GM03348 (cell line): ENCODE data around the gene MADD.
"Not testable (repeated sequence)": the region's sequence is repeated elsewhere in the genome, so short reads cannot be mapped to it uniquely, and the experiment has no call there.

Source experiments
- DNase-seq: peaks from one replicate; pipeline ENCODE4 v3.0.0; 2012; ENCODE audit warnings: low spot score

MADD gene

GRCh38 chr11:47324520-47324919, 54.6 kb downstream of the MADD start:
- no peak for DNase-seq

- DNase-seq = no peak
Measured at GRCh38 chr11:47325271-47326041, 55.5 kb downstream of the MADD start.

- no peak for DNase-seq
Measured at GRCh38 chr11:47326198-47326597, 56.3 kb downstream of the MADD start.

GRCh38 chr11:47327025-47327424, 57.1 kb downstream of the MADD start:
- DNase-seq = no peak

- no peak for DNase-seq
Measured at GRCh38 chr11:47327949-47328348, 58.0 kb downstream of the MADD start.

GRCh38 chr11:47328449-47329390, 58.8 kb downstream of the MADD start:
- DNase-seq = no peak

GRCh38 chr11:47329431-47329986, 59.6 kb downstream of the MADD start:
- no peak for DNase-seq

GRCh38 chr11:47329987-47330931, 60.3 kb downstream of the MADD start:
- DNase-seq = no peak

GRCh38 chr11:47331454-47332302, 61.7 kb downstream of the MADD start:
- DNase-seq = no peak

- DNase-seq = no peak
Measured at GRCh38 chr11:47332303-47332711, 62.4 kb downstream of the MADD start.

GRCh38 chr11:47332791-47333525, 63.0 kb downstream of the MADD start:
- no peak for DNase-seq

GRCh38 chr11:47333526-47333845, 63.6 kb downstream of the MADD start:
- DNase-seq = no peak

- no peak for DNase-seq
Measured at GRCh38 chr11:47333886-47334443, 64.0 kb downstream of the MADD start.

- DNase-seq = not testable (repeated sequence)
Measured at GRCh38 chr11:47334699-47335411, 64.9 kb downstream of the MADD start.

GRCh38 chr11:47335733-47336132, 65.8 kb downstream of the MADD start:
- DNase-seq = no peak

- no peak for DNase-seq
Measured at GRCh38 chr11:47336595-47336994, 66.7 kb downstream of the MADD start.

- DNase-seq = no peak
Measured at GRCh38 chr11:47337229-47337924, 67.4 kb downstream of the MADD start.
